ENCODE results near the gene IYD.

DNA sequence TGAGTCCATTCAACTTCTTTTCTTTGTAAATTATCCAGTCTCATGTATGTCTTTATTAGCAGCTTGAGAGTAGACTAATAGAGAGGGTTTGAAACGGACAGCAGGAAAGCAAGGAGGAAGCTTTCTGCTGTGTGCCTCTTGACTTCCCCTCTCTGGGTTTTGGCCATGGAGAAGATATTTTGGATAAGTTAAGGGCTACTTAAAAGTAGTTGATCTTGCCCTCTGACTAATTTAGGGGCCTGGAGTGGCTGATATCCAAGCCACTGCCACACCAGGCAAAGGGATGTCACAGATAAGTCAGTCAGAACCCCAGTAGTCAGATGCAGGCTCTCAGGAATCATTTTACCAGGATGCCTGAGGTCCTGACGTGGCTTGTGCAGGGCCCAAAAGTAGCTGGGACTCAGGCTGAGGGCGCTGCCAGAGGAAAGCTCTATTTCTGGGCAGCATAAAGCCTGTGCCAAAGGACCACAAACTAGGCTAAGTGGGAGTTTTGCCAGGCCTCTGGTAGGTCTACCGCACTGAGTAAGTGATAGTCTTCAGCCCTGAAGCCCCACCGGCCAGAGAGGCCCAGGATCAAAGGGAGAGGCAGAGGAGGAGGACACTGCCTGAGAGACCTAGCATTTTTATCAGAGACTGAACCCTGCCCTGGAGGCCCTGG lies 41.6 kb upstream of the IYD start:
- TF ChIP-seq SREBF2 (IDR thresholded peaks at IDR 0.05) (no peak), EP300 (IDR thresholded peaks at IDR 0.05) (no peak)
